ENCODE results near the gene SAMD1. TPM values are rescaled to one million over a fixed set of nuclear protein-coding genes. Genes with fewer than 3 reads are reported as not detected.
"Not testable (repeated sequence)": the region's sequence is repeated elsewhere in the genome, so short reads cannot be mapped to it uniquely, and the experiment has no call there.

The SAMD1 gene
- total RNA-seq, 1 donor from 2014 or later: 19.1 TPM

- DNase-seq (ENCODE audit: low spot score): not testable (repeated sequence)
- ATAC-seq: peak; percentile 93
Observed at GRCh38 chr19:14042659-14043608, 47.6 kb downstream of the SAMD1 start.

- ATAC-seq (no peak), DNase-seq (ENCODE audit: low spot score) (no peak)
Observed at GRCh38 chr19:14039181-14039580, 51.4 kb downstream of the SAMD1 start.

Other genes with a start within 250 kb of the SAMD1 start
- gene NANOS3, start 213.6 kb downstream of the SAMD1 start, total RNA-seq: not detected
- 1.3 TPM for gene BRME1, start 184.6 kb downstream of the SAMD1 start, total RNA-seq
- 24.9 TPM for gene CC2D1A, start 184.6 kb downstream of the SAMD1 start, total RNA-seq
- gene PODNL1, start 152.3 kb downstream of the SAMD1 start, total RNA-seq: not detected
- 11.4 TPM for gene DCAF15, start 138.2 kb downstream of the SAMD1 start, total RNA-seq
- 7.0 TPM for gene RFX1, start 84.4 kb downstream of the SAMD1 start, total RNA-seq
- not detected for gene RLN3, start 62.6 kb downstream of the SAMD1 start, total RNA-seq
- 1.4 TPM for gene IL27RA, start 59.0 kb downstream of the SAMD1 start, total RNA-seq
- gene PALM3, start 28.7 kb downstream of the SAMD1 start, total RNA-seq: 42.7 TPM
- 15.2 TPM for gene MISP3, start 18.0 kb downstream of the SAMD1 start, total RNA-seq
- not detected for gene C19orf67, start 5.0 kb downstream of the SAMD1 start, total RNA-seq
- gene PRKACA, start 27.0 kb upstream of the SAMD1 start, total RNA-seq: 78.4 TPM
- gene ASF1B, start 45.8 kb upstream of the SAMD1 start, total RNA-seq: 0.45 TPM
- 1.3 TPM for gene ADGRL1, start 115.4 kb upstream of the SAMD1 start, total RNA-seq

Data from left lobe of liver (tissue), 2 donors.